ENCODE measurements around the gene PRR9.

The PRR9 gene

DNA sequence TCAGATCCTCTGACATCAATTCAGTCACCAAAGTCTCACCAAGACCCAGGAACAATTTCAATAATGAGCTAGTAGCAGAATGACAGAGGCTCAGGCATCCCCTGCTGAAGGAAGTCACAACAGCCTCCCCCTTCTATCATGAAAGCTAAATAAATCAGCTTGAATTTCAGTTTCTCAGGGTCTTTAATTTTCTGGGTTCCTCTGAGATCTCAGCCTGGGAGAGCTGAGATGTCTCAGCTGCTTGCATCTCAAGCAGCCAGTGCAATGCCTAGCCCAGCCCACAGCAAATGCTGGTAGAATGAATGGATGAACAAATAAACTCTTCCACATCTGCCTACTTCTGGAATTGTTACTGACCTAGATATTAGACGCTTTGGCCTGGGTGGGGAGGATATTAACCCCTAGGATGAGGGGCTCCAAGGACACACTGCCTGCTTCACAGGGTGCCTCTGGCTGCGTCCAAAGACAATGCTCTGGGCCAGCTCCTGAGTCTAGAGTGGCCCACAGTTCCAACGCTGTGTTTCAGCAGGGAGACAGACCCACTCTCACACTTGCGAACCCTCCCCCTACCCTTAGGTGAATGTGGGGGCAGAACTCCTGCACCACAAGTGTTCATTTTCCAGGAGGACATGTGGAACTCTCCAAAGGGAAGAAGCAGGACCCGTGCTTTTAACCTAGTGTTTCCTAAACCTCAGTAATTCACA is 30.9 kb downstream of the PRR9 start:
- in situ Hi-C loops (cut with HindIII; ENCODE audit: low sequenced_read_pairs), result no loop called here
- no peak overlapping the region for H3K4me3 ChIP-seq (ENCODE audit: low read depth, low read length)
- TF ChIP-seq, protein P1, sequence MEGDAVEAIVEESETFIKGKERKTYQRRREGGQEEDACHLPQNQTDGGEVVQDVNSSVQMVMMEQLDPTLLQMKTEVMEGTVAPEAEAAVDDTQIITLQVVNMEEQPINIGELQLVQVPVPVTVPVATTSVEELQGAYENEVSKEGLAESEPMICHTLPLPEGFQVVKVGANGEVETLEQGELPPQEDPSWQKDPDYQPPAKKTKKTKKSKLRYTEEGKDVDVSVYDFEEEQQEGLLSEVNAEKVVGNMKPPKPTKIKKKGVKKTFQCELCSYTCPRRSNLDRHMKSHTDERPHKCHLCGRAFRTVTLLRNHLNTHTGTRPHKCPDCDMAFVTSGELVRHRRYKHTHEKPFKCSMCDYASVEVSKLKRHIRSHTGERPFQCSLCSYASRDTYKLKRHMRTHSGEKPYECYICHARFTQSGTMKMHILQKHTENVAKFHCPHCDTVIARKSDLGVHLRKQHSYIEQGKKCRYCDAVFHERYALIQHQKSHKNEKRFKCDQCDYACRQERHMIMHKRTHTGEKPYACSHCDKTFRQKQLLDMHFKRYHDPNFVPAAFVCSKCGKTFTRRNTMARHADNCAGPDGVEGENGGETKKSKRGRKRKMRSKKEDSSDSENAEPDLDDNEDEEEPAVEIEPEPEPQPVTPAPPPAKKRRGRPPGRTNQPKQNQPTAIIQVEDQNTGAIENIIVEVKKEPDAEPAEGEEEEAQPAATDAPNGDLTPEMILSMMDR (IDR thresholded peaks at IDR 0.05; ENCODE audit: low read depth, low read length), result no peak
- no peak for DNase-seq (ENCODE audit: low read depth, low spot score)

DNA sequence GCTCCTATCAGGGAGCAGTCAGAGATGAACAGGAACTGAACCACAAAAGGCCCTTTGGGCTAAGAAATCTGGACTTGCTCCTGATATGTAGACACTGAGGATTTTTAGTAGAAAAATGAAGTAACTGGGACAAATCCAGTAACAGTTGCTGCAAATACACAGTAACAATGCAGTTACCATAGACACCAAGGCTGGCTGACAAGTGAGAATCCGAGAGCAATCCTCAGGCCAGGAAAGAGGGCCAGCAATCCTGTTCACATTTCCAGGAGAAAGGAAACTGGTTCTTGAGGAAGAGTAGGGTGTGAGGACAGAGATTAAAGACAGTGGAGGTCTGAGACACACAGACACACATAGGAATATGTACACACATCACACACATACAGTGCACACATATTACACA is 32.8 kb downstream of the PRR9 start:
- in situ Hi-C loops (cut with HindIII; ENCODE audit: low sequenced_read_pairs), result no loop called here
- DNase-seq (ENCODE audit: low read depth, low spot score), result no peak
- H3K4me3 ChIP-seq (ENCODE audit: low read depth, low read length), result no peak overlapping the region
- TF ChIP-seq, protein P1 (IDR thresholded peaks at IDR 0.05; ENCODE audit: low read depth, low read length), result no peak

DNA sequence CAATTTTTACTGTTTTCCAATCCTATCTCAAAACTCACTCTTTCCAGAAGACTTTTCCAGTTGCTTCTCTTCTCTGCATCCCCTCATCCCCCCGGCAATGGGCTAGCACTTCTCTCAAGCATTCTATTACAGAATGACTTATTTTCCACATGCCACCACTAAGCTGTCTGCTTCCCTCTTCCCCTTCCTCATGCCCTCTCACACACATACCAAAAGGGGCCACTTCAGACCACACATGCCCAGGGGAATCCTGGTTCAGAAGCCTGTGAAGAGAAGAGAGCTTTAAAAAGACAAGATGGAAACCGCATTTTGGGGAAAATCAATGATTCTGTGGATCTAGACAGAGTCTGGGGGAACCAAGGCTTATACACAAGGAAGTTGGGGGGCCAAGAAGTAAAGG is 33.7 kb downstream of the PRR9 start:
- TF ChIP-seq, protein P1 (IDR thresholded peaks at IDR 0.05; ENCODE audit: low read depth, low read length), result no peak
- no peak for DNase-seq (ENCODE audit: low read depth, low spot score)
- no peak overlapping the region for H3K4me3 ChIP-seq (ENCODE audit: low read depth, low read length)
- in situ Hi-C loops (cut with HindIII; ENCODE audit: low sequenced_read_pairs), result no loop called here

DNA sequence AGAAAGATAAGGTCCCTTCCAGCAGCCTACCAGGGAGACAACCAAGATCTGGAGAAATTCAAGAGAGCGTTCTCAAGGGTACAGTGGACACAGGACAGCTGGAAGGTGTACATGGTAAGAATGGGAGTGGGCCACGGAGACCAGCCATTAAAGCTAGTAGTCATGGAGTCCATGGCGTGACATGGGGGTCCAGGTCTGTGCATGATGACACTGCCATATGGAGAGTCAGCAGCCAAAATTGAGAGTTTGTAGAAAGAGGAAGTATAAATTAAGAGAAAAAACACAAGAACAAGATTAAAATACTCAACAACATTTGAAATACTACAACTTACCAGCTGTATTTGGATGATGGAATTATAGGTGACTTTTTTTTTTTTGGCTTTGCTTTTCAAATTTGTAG is 34.2 kb downstream of the PRR9 start:
- TF ChIP-seq, protein P1 (IDR thresholded peaks at IDR 0.05; ENCODE audit: low read depth, low read length), result no peak
- no peak for DNase-seq (ENCODE audit: low read depth, low spot score)
- in situ Hi-C loops (cut with HindIII; ENCODE audit: low sequenced_read_pairs), result no loop called here
- H3K4me3 ChIP-seq (ENCODE audit: low read depth, low read length), result no peak overlapping the region

DNA sequence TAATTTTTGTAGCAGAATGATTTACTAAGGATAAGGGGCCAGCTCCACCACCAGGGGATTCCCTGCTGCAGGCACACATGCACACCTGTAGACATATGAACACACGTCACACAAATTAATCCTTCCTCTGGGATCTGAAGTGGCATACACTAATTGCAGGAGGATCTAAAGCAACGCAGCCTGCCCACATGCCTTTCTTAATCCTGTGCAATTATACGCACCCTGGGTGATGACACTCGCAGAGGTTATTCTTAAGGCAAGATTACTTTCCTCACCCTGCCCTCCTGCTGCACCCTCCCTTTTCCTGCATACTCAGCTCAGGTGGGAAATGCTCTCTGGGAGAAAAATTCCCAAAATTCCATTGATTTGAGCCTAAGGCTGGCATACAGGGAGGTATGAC is 34.6 kb downstream of the PRR9 start:
- DNase-seq (ENCODE audit: low read depth, low spot score), result no peak
- in situ Hi-C loops (cut with HindIII; ENCODE audit: low sequenced_read_pairs), result no loop called here
- TF ChIP-seq, protein P1 (IDR thresholded peaks at IDR 0.05; ENCODE audit: low read depth, low read length), result no peak
- H3K4me3 ChIP-seq (ENCODE audit: low read depth, low read length), result no peak overlapping the region

DNA sequence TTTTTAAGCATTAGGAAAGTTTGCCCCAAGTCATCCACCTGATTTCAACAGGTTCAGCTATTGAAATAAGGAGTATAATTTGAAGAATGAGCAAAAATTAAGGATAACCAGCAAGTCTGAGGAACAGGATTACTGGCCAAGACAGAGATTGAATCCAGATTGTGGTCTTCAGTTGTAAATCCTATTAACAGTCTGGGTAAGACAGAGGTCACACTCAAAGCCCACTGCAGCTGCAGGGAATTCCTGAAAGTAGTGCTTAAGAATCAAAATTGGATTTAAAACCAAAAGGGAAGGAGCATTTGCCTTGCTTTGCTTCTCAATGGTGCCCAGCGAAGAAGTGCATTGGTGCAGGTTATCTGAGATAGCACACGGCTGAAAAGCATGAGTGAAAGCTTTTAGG is 35.7 kb downstream of the PRR9 start:
- TF ChIP-seq, protein P1 (IDR thresholded peaks at IDR 0.05; ENCODE audit: low read depth, low read length), result no peak
- H3K4me3 ChIP-seq (ENCODE audit: low read depth, low read length), result no peak overlapping the region
- DNase-seq (ENCODE audit: low read depth, low spot score), result no peak
- in situ Hi-C loops (cut with HindIII; ENCODE audit: low sequenced_read_pairs), result no loop called here

Data from astrocyte of the spinal cord (primary cell).